Heart left ventricle (tissue), 13 donors: ENCODE data around the gene DAND5.

ENCODE experiments used
- CTCF ChIP-seq, 12 donors: fragments of 200-600 bp; sonication (generic) in 4 of 12; IDR thresholded peaks; one replicate each; pipeline versions ENCODE4 v1.5.0 to v1.8.0; 2018 to 2022; ENCODE audit warnings: antibody characterized with exemption in 12 of 12, mild to moderate bottlenecking in 5 of 12
- POLR2A ChIP-seq, 2 donors: fragments of 450-650 bp; IDR thresholded peaks; one replicate each; pipeline ENCODE4 v1.6.1; 2017; ENCODE audit warnings: antibody characterized with exemption in 2 of 2, mild to moderate bottlenecking in 2 of 2, moderate library complexity in 2 of 2
- donor health status: ischemic (EF 13 %, LVEDD 7.1; RV severe dilation, severe dysfunction).
- donor health status: DM: no; HTN: yes; CAD: no.
- donor health status: DM: no; HTN: no; CAD: no.
- donor health status: ischemic (EF 25% LVEDD 6.9; RV normal size, moderate dysfunction).
- donor health status: ischemic (EF 25% LVEDD 5.7; RV mildly dilated, moderate dysfunction).
- donor health status: ischemic (EF 35%, LVEDD 5.7; RV mildly dilated, moderate dysfunction).
- donor health status: nonischemic (EF 11% LVEDD 7.7; RV severe dilation, severe dysfunction).
- donor health status: DM: yes; HTN: yes; CAD: no.
- donor health status: PGD.
- donor health status: ischemic (EF 29% LVEDD 5.4; RV normal size, mild dysfunction).
- donor health status: nonischemic (EF 23%, LVEDD 6.1; RV moderate dilation, normal function).

- TF ChIP-seq CTCF (IDR thresholded peaks at IDR 0.05): no peak
- no peak for TF ChIP-seq POLR2A (IDR thresholded peaks at IDR 0.05)
Observed at GRCh38 chr19:12987190-12987589, 17.8 kb downstream of the DAND5 start.
